SJCRH30 (cell line): ENCODE results near the gene PRSS2. TPM values are rescaled to one million over a fixed set of nuclear protein-coding genes. Genes with fewer than 3 reads are reported as not detected.

Source experiments
- DNase-seq, 2 experiments: peaks; one replicate each; pipeline ENCODE4 v3.0.0-alpha.2; 2015 to 2020
- H3K27ac ChIP-seq: fragments of 250-450 bp; sonication (Bioruptor Pico); 2 replicates; pipeline ENCODE4 v1.5.1; 2020; ENCODE audit warnings: mild to moderate bottlenecking, moderate library complexity
- H3K27me3 ChIP-seq: fragments of 250-450 bp; sonication (Bioruptor Pico); 2 replicates; pipeline ENCODE4 v1.5.1; 2020; ENCODE audit warnings: mild to moderate bottlenecking, moderate library complexity
- H3K36me3 ChIP-seq: fragments of 250-450 bp; sonication (Bioruptor Pico); 2 replicates; pipeline ENCODE4 v1.5.1; 2020; ENCODE audit warnings: mild to moderate bottlenecking, moderate library complexity
- H3K4me1 ChIP-seq: fragments of 250-450 bp; sonication (Bioruptor Pico); 2 replicates; pipeline ENCODE4 v1.5.1; 2020; ENCODE audit warnings: mild to moderate bottlenecking, moderate library complexity
- H3K4me3 ChIP-seq: fragments of 250-450 bp; sonication (Bioruptor Pico); 2 replicates; pipeline ENCODE4 v1.5.1; 2020; ENCODE audit warnings: mild to moderate bottlenecking, moderate library complexity
- H3K9me3 ChIP-seq: fragments of 250-450 bp; sonication (Bioruptor Pico); replicated peaks from 2 replicates; pipeline ENCODE4 v1.5.1; 2020; ENCODE audit warnings: mild to moderate bottlenecking, moderate library complexity
- total RNA-seq: library from RNA; depleted of rRNA; stranded (reverse); fragments of >200 nt; shearing (Covaris generic); gene quantifications from 2 replicates; pipeline ENCODE4 v1.2.3, GENCODE V29; 2014

Gene PRSS2
- total RNA-seq, 1 experiment from 2014 or later: not detected

GRCh38 chr7:142799437-142799835 lies 28.7 kb downstream of the PRSS2 start:
- Histone ChIP-seq H3K4me1 (no peaks in the 10 kb centered on the region), H3K9me3 (no peaks in the 10 kb centered on the region), H3K27me3 (peaks cover 32% of the 10 kb centered on the region), H3K27ac (no peak overlapping the region), H3K36me3 (no peaks in the 10 kb centered on the region), H3K4me3 (no peak overlapping the region)
- no peak for DNase-seq

- Histone ChIP-seq H3K4me3 (no peak overlapping the region), H3K36me3 (no peaks in the 10 kb centered on the region), H3K27ac (no peak overlapping the region), H3K9me3 (no peaks in the 10 kb centered on the region), H3K27me3 (peaks cover 32% of the 10 kb centered on the region), H3K4me1 (no peaks in the 10 kb centered on the region)
- no peak for DNase-seq
Measured at GRCh38 chr7:142800088-142800487, 29.3 kb downstream of the PRSS2 start.

- no peak for DNase-seq
- Histone ChIP-seq H3K27me3 (peaks cover 28% of the 10 kb centered on the region), H3K36me3 (no peaks in the 10 kb centered on the region), H3K9me3 (no peaks in the 10 kb centered on the region), H3K27ac (no peak overlapping the region), H3K4me3 (no peak overlapping the region), H3K4me1 (no peaks in the 10 kb centered on the region)
Measured at GRCh38 chr7:142800699-142801260, 30.0 kb downstream of the PRSS2 start.

- peaks cover 21% of the 10 kb centered on the region for H3K27me3 ChIP-seq
- H3K36me3 ChIP-seq: no peaks in the 10 kb centered on the region
- H3K4me3 ChIP-seq: no peak overlapping the region
- no peaks in the 10 kb centered on the region for H3K4me1 ChIP-seq
- H3K9me3 ChIP-seq: no peaks in the 10 kb centered on the region
- no peak for DNase-seq
- no peak overlapping the region for H3K27ac ChIP-seq
Measured at GRCh38 chr7:142801601-142802295, 31.0 kb downstream of the PRSS2 start.

GRCh38 chr7:142802301-142802700 lies 31.5 kb downstream of the PRSS2 start:
- DNase-seq: no peak
- no peaks in the 10 kb centered on the region for H3K4me1 ChIP-seq
- H3K4me3 ChIP-seq: no peak overlapping the region
- H3K27me3 ChIP-seq: peaks cover 21% of the 10 kb centered on the region
- no peaks in the 10 kb centered on the region for H3K9me3 ChIP-seq
- no peak overlapping the region for H3K27ac ChIP-seq
- no peaks in the 10 kb centered on the region for H3K36me3 ChIP-seq

- DNase-seq: no peak
- Histone ChIP-seq H3K27ac (no peak overlapping the region), H3K9me3 (no peaks in the 10 kb centered on the region), H3K4me1 (no peaks in the 10 kb centered on the region), H3K4me3 (no peak overlapping the region), H3K36me3 (no peaks in the 10 kb centered on the region), H3K27me3 (peaks cover 10% of the 10 kb centered on the region; the same call in 1 of the 2 replicates)
Measured at GRCh38 chr7:142803901-142804300, 33.1 kb downstream of the PRSS2 start.

- Histone ChIP-seq H3K9me3 (no peaks in the 10 kb centered on the region), H3K4me3 (no peak overlapping the region), H3K4me1 (no peaks in the 10 kb centered on the region), H3K27ac (no peak overlapping the region), H3K36me3 (no peaks in the 10 kb centered on the region), H3K27me3 (0 out of 2 replicates have a peak, but pooled peaks cover 4% of the 10 kb centered on the region)
- no peak for DNase-seq
Measured at GRCh38 chr7:142804728-142805207, 34.0 kb downstream of the PRSS2 start.

GRCh38 chr7:142805350-142806021 lies 34.7 kb downstream of the PRSS2 start:
- Histone ChIP-seq H3K4me1 (no peaks in the 10 kb centered on the region), H3K9me3 (no peaks in the 10 kb centered on the region), H3K4me3 (no peak overlapping the region), H3K36me3 (no peaks in the 10 kb centered on the region), H3K27ac (no peak overlapping the region), H3K27me3 (0 out of 2 replicates have a peak, but pooled peaks cover 4% of the 10 kb centered on the region)
- no peak for DNase-seq

GRCh38 chr7:142806022-142806356 lies 35.2 kb downstream of the PRSS2 start:
- 0 out of 2 replicates have a peak, but pooled peaks cover 4% of the 10 kb centered on the region for H3K27me3 ChIP-seq
- DNase-seq: no peak
- H3K9me3 ChIP-seq: no peaks in the 10 kb centered on the region
- H3K4me3 ChIP-seq: no peak overlapping the region
- no peak overlapping the region for H3K27ac ChIP-seq
- no peaks in the 10 kb centered on the region for H3K36me3 ChIP-seq
- H3K4me1 ChIP-seq: no peaks in the 10 kb centered on the region

- Histone ChIP-seq H3K4me3 (no peak overlapping the region), H3K9me3 (no peaks in the 10 kb centered on the region), H3K27me3 (0 out of 2 replicates have a peak, but pooled peaks cover 4% of the 10 kb centered on the region), H3K27ac (no peak overlapping the region), H3K36me3 (no peaks in the 10 kb centered on the region), H3K4me1 (no peaks in the 10 kb centered on the region)
- no peak for DNase-seq
Measured at GRCh38 chr7:142806957-142807356, 36.2 kb downstream of the PRSS2 start.

GRCh38 chr7:142807855-142808460 lies 37.2 kb downstream of the PRSS2 start:
- Histone ChIP-seq H3K36me3 (no peaks in the 10 kb centered on the region), H3K27me3 (0 out of 2 replicates have a peak, but pooled peaks cover 4% of the 10 kb centered on the region), H3K4me1 (no peaks in the 10 kb centered on the region), H3K27ac (no peak overlapping the region), H3K9me3 (no peaks in the 10 kb centered on the region), H3K4me3 (no peak overlapping the region)
- DNase-seq: no peak

GRCh38 chr7:142808461-142808801 lies 37.7 kb downstream of the PRSS2 start:
- Histone ChIP-seq H3K4me3 (no peak overlapping the region), H3K36me3 (no peaks in the 10 kb centered on the region), H3K27me3 (peaks cover 4% of the 10 kb centered on the region; the same call in 1 of the 2 replicates), H3K27ac (no peak overlapping the region), H3K9me3 (no peaks in the 10 kb centered on the region), H3K4me1 (no peaks in the 10 kb centered on the region)
- no peak for DNase-seq

- peaks cover under 1% of the 10 kb centered on the region; the same call in 1 of the 2 replicates for H3K27me3 ChIP-seq
- no peak overlapping the region for H3K4me3 ChIP-seq
- DNase-seq: no peak
- no peak overlapping the region for H3K27ac ChIP-seq
- no peaks in the 10 kb centered on the region for H3K36me3 ChIP-seq
- no peaks in the 10 kb centered on the region for H3K9me3 ChIP-seq
- H3K4me1 ChIP-seq: no peaks in the 10 kb centered on the region
Measured at GRCh38 chr7:142808802-142809583, 38.2 kb downstream of the PRSS2 start.

GRCh38 chr7:142809671-142810070 lies 38.9 kb downstream of the PRSS2 start:
- Histone ChIP-seq H3K9me3 (no peaks in the 10 kb centered on the region), H3K4me1 (no peaks in the 10 kb centered on the region), H3K4me3 (no peak overlapping the region), H3K27ac (no peak overlapping the region), H3K27me3 (peaks cover 4% of the 10 kb centered on the region; the same call in 1 of the 2 replicates), H3K36me3 (no peaks in the 10 kb centered on the region)
- no peak for DNase-seq
